ENCODE results near the gene CMSS1.

DNA sequence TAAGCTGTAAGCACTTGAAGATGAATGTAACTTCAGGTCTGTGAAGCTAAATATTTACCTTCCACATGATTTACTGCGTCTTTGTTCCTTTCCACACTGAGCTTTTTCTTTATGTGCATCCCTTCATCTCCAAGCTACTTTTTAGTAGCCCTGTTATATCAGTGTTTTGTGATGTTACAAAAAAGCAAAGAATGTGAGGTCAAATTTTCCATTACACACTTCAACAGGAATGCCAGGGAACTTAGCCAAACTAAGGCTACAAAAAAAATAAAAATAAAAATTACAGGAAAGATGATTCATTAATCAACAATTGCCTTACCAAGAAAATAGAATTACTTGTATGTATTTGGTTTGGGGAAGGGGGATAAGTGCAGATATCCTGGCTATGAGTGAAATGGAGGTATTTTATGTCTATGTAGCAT, 223.7 kb downstream of the CMSS1 start:
- TF ChIP-seq, protein P1, sequence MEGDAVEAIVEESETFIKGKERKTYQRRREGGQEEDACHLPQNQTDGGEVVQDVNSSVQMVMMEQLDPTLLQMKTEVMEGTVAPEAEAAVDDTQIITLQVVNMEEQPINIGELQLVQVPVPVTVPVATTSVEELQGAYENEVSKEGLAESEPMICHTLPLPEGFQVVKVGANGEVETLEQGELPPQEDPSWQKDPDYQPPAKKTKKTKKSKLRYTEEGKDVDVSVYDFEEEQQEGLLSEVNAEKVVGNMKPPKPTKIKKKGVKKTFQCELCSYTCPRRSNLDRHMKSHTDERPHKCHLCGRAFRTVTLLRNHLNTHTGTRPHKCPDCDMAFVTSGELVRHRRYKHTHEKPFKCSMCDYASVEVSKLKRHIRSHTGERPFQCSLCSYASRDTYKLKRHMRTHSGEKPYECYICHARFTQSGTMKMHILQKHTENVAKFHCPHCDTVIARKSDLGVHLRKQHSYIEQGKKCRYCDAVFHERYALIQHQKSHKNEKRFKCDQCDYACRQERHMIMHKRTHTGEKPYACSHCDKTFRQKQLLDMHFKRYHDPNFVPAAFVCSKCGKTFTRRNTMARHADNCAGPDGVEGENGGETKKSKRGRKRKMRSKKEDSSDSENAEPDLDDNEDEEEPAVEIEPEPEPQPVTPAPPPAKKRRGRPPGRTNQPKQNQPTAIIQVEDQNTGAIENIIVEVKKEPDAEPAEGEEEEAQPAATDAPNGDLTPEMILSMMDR (IDR thresholded peaks at IDR 0.05) = no peak
- no peak for TF ChIP-seq POLR2A (IDR thresholded peaks at IDR 0.05)
